Measurements from ENCODE around the gene KRT10. TPM values are rescaled to one million over a fixed set of nuclear protein-coding genes. Genes with fewer than 3 reads are reported as not detected.

Gene KRT10
- total RNA-seq, 3 donors from 2014 or later (not counting 1 experiment from before 2014, with no cell fraction given), result 23.6 to 35.9 (median 25.5) TPM

GRCh38 chr17:40801157-40801556 is 21.3 kb downstream of the KRT10 start:
- Histone ChIP-seq H3K4me3 (ENCODE audit: low read length) (no peak overlapping the region), H3K9me3 (ENCODE audit: control insufficient read depth, insufficient read depth, low read length) (no peaks in the 10 kb centered on the region), H3K27me3 (ENCODE audit: control insufficient read depth, insufficient read depth, low read length) (peaks cover 12% of the 10 kb centered on the region), H3K36me3 (ENCODE audit: control insufficient read depth, insufficient read depth, low read length) (no peaks in the 10 kb centered on the region), H3K4me1 (ENCODE audit: control insufficient read depth, insufficient read depth, low read length) (no peaks in the 10 kb centered on the region), H3K27ac (ENCODE audit: low read length) (no peak overlapping the region)
- intact Hi-C loops (cut with micrococcal nuclease), result loop anchor here (10.0 kb wide), 1 partner anchor 524 kb away; no protein-coding TSS in a partner anchor
- TF ChIP-seq CTCF (IDR thresholded peaks at IDR 0.05), result no peak
- H3K4me3 Mint-ChIP-seq, result no peak overlapping the region
- H3K27me3 Mint-ChIP-seq (ENCODE audit: low read depth in 2 of 2), result peaks cover 21 to 35% of the 10 kb centered on the region in 2 donors
- ATAC-seq, result no peak
- H3K4me1 Mint-ChIP-seq, result no peaks in the 10 kb centered on the region
- H3K36me3 Mint-ChIP-seq, result no peaks in the 10 kb centered on the region
- no peak for DNase-seq
- no peaks in the 10 kb centered on the region for H3K9me3 Mint-ChIP-seq
- no peak overlapping the region for H3K27ac Mint-ChIP-seq
- WGBS (ENCODE audit: insufficient coverage), result 71% methylated on average over 2 of the region's 2 CpGs

- DNase-seq (no peak), ATAC-seq (no peak)
- Histone ChIP-seq H3K4me3 (ENCODE audit: low read length) (no peak overlapping the region), H3K36me3 (ENCODE audit: control insufficient read depth, insufficient read depth, low read length) (no peaks in the 10 kb centered on the region), H3K27ac (ENCODE audit: low read length) (no peak overlapping the region), H3K9me3 (ENCODE audit: control insufficient read depth, insufficient read depth, low read length) (no peaks in the 10 kb centered on the region), H3K27me3 (ENCODE audit: control insufficient read depth, insufficient read depth, low read length) (peaks cover 9% of the 10 kb centered on the region), H3K4me1 (ENCODE audit: control insufficient read depth, insufficient read depth, low read length) (no peaks in the 10 kb centered on the region)
- H3K27me3 Mint-ChIP-seq (ENCODE audit: low read depth in 2 of 2), result peaks cover 27 to 35% of the 10 kb centered on the region in 2 donors
- H3K27ac Mint-ChIP-seq, result no peak overlapping the region
- no peaks in the 10 kb centered on the region for H3K4me1 Mint-ChIP-seq
- H3K36me3 Mint-ChIP-seq, result no peaks in the 10 kb centered on the region
- 58% methylated on average over 1 of the region's 1 CpG for WGBS (ENCODE audit: insufficient coverage)
- intact Hi-C loops (cut with micrococcal nuclease), result loop anchor here (10.0 kb wide), 1 partner anchor 524 kb away; no protein-coding TSS in a partner anchor
- H3K9me3 Mint-ChIP-seq, result no peaks in the 10 kb centered on the region
- no peak overlapping the region for H3K4me3 Mint-ChIP-seq
- TF ChIP-seq CTCF (IDR thresholded peaks at IDR 0.05), result no peak
Measured at GRCh38 chr17:40800381-40800780, 22.0 kb downstream of the KRT10 start.

- Histone ChIP-seq H3K27ac (ENCODE audit: low read length) (no peak within 1 kb of the TSS), H3K4me1 (ENCODE audit: control insufficient read depth, insufficient read depth, low read length) (no peaks in the 10 kb centered on the region), H3K4me3 (ENCODE audit: low read length) (no peak within 1 kb of the TSS), H3K9me3 (ENCODE audit: control insufficient read depth, insufficient read depth, low read length) (no peaks in the 10 kb centered on the region), H3K36me3 (ENCODE audit: control insufficient read depth, insufficient read depth, low read length) (no peaks in the 10 kb centered on the region), H3K27me3 (ENCODE audit: control insufficient read depth, insufficient read depth, low read length) (peaks cover 9% of the 10 kb centered on the region)
- H3K36me3 Mint-ChIP-seq, result no peaks in the 10 kb centered on the region
- no CpG with 5 or more reads among the region's 3 CpGs for WGBS (ENCODE audit: insufficient coverage)
- TF ChIP-seq CTCF (IDR thresholded peaks at IDR 0.05), result no peak
- DNase-seq, result no peak
- no peak within 1 kb of the TSS for H3K4me3 Mint-ChIP-seq
- H3K27me3 Mint-ChIP-seq (ENCODE audit: low read depth in 2 of 2), result peaks cover 21 to 35% of the 10 kb centered on the region in 2 donors
- H3K27ac Mint-ChIP-seq, result no peak within 1 kb of the TSS
- intact Hi-C loops (cut with micrococcal nuclease), result loop anchor here (10.0 kb wide), 1 partner anchor 525 kb away; no protein-coding TSS in a partner anchor
- H3K9me3 Mint-ChIP-seq, result no peaks in the 10 kb centered on the region
- no peak for ATAC-seq
- no peaks in the 10 kb centered on the region for H3K4me1 Mint-ChIP-seq
Measured at GRCh38 chr17:40799859-40800258, 22.6 kb downstream of the KRT10 start, which contains the start of gene KRT28. KRT28 (minus strand) TSS chr17:40799959; CDS start chr17:40799893, 66 bp downstream.

- Mint-ChIP-seq H3K27ac (no peak overlapping the region), H3K36me3 (no peaks in the 10 kb centered on the region), H3K27me3 (ENCODE audit: low read depth in 2 of 2) (peaks cover 25 to 38% of the 10 kb centered on the region in 2 donors), H3K4me3 (no peak overlapping the region), H3K4me1 (no peaks in the 10 kb centered on the region), H3K9me3 (no peaks in the 10 kb centered on the region)
- 79% methylated on average over 27 of the region's 27 CpGs for WGBS (ENCODE audit: insufficient coverage)
- Histone ChIP-seq H3K4me3 (ENCODE audit: low read length) (no peak overlapping the region), H3K9me3 (ENCODE audit: control insufficient read depth, insufficient read depth, low read length) (no peaks in the 10 kb centered on the region), H3K27ac (ENCODE audit: low read length) (no peak overlapping the region), H3K4me1 (ENCODE audit: control insufficient read depth, insufficient read depth, low read length) (no peaks in the 10 kb centered on the region), H3K36me3 (ENCODE audit: control insufficient read depth, insufficient read depth, low read length) (no peaks in the 10 kb centered on the region), H3K27me3 (ENCODE audit: control insufficient read depth, insufficient read depth, low read length) (peaks cover 15% of the 10 kb centered on the region)
- no peak for TF ChIP-seq CTCF (IDR thresholded peaks at IDR 0.05)
- no peak for ATAC-seq
- no peak for DNase-seq
- intact Hi-C loops (cut with micrococcal nuclease), result no loop called here
Measured at GRCh38 chr17:40796846-40797245, 25.6 kb downstream of the KRT10 start.
